Stimulated activated naive CD8-positive, alpha-beta T cell treated with anti-CD3 and anti-CD28 coated beads, Interleukin-15, amount 100 ng/mL, for 72 hours (primary cell): ENCODE data around the gene KPNA4.
A peak's percentile ranks its signal among the peaks of the same experiment; 100 is the strongest.
"Not testable (repeated sequence)": the region's sequence is repeated elsewhere in the genome, so short reads cannot be mapped to it uniquely, and the experiment has no call there.

Source experiments
- ATAC-seq: fragments of 150-1000 bp; cut with Tn5 transposase; 2 replicates; pipeline ENCODE4 v1.10.0; 2021; ENCODE audit warnings: mild to moderate bottlenecking, moderate library complexity
- DNase-seq, 2 donors: peaks; one replicate each; pipeline ENCODE4 v3.0.0; 2021 to 2022
- H3K27ac Mint-ChIP-seq, 2 donors: one replicate each; pipeline ENCODE4 v1.8.0; 2022; ENCODE audit warnings: mild to moderate bottlenecking in 2 of 2, mixed read lengths in 2 of 2, moderate library complexity in 2 of 2
- H3K27me3 Mint-ChIP-seq: one replicate; pipeline ENCODE4 v1.8.0; 2022; ENCODE audit warnings: mixed read lengths
- H3K4me1 Mint-ChIP-seq: one replicate; pipeline ENCODE4 v1.8.0; 2022; ENCODE audit warnings: mild to moderate bottlenecking, mixed read lengths
- H3K4me3 Mint-ChIP-seq, 2 donors: one replicate each; pipeline ENCODE4 v1.8.0; 2022; ENCODE audit warnings: mild to moderate bottlenecking in 2 of 2, mixed read lengths in 2 of 2, moderate library complexity in 1 of 2
- H3K9me3 Mint-ChIP-seq, 2 donors: one replicate each; pipeline ENCODE4 v1.8.0; 2022; ENCODE audit warnings: mixed read lengths in 2 of 2

KPNA4 gene

DNA sequence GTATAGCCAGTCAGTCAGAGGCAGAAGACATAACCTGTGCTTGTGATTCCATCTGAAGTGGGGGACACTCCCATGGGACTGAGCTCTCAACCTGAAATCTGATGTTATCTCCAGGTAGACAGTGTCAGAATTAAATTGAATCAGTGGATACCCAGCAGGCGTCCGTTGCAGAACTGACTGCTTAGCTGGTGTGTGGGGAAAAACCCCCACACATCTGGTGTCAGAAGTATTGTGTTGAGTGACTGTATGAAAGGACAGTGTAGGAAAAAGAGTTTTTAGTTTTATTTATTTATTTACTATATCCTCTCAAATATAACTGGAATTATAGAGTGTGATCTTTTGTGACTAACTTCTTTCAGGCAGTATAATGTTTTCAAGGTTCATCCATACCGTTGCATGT lies 10.4 kb downstream of the KPNA4 start:
- H3K4me1 Mint-ChIP-seq = peaks cover 33% of the 10 kb centered on the region
- no peak for DNase-seq
- no peak overlapping the region for H3K27ac Mint-ChIP-seq
- no peak overlapping the region for H3K4me3 Mint-ChIP-seq
- ATAC-seq = no peak
- H3K9me3 Mint-ChIP-seq = peaks cover 0 to 11% of the 10 kb centered on the region in 2 donors
- no peaks in the 10 kb centered on the region for H3K27me3 Mint-ChIP-seq

DNA sequence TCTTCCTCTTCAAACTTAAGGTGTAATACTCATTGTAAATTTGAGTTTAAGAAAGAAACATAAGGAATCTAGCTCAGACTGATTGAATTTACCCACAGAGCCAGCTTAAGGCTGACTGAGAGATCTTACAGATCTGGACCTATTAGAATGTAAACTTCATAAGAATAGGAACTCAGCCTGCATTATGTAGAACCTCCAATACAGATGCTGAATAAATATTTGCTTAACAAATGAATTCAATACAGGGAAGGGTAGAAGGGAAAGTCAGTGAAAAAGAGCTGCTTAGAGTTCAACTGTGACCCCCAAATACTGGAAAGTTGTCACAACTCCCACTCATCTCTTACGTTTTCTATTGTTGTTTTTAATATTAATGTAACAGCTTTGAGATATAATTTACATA lies 11.5 kb downstream of the KPNA4 start:
- no peak for DNase-seq
- Mint-ChIP-seq H3K9me3 (peaks cover 7 to 11% of the 10 kb centered on the region in 2 donors), H3K27me3 (no peaks in the 10 kb centered on the region), H3K4me3 (no peak overlapping the region), H3K4me1 (peaks cover 28% of the 10 kb centered on the region), H3K27ac (no peak overlapping the region)
- no peak for ATAC-seq

DNA sequence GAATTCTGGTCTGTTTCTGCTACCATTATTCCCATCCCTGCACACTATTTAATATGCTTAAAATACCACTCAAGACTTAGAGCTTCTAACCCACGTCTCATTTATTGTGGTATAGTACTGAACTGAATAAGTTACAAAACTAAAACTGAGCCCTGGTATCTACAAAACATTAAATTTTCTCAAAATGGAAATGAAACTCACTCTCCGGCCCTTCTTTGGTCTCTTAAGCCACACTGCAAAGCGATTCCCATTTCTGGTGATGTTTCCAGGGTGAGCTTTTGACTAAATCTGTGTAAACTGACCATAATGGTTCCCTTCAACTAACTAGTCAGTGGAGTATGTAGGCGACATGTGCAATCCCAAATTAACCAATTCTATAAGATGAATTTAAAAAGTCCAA lies 18.6 kb downstream of the KPNA4 start:
- no peak for ATAC-seq
- Mint-ChIP-seq H3K9me3 (peaks cover 8 to 11% of the 10 kb centered on the region in 2 donors), H3K4me3 (no peak overlapping the region), H3K27me3 (no peaks in the 10 kb centered on the region), H3K27ac (no peak overlapping the region), H3K4me1 (peaks cover 45% of the 10 kb centered on the region)
- no peak for DNase-seq

DNA sequence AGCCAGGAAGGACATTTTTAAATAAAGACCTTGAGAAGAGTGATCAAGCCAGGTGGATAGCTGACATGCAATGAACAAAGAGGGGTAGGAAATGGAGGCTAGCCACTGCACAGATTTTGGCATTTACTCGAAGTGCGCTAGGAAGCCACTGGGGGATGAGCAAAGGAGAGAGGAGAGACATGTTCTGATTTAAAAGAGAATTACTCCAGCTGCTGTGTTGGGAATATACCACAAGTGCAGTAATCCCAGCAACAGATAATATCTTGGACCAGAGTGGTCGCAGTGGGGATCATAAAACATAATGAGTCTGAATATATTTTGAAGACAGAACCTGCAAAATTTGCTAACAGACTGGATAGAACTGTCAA lies 19.9 kb downstream of the KPNA4 start:
- Mint-ChIP-seq H3K9me3 (peaks cover 0 to 8% of the 10 kb centered on the region in 2 donors), H3K27ac (no peak overlapping the region), H3K4me1 (peaks cover 48% of the 10 kb centered on the region), H3K4me3 (no peak overlapping the region), H3K27me3 (no peaks in the 10 kb centered on the region)
- ATAC-seq = no peak
- DNase-seq = no peak

DNA sequence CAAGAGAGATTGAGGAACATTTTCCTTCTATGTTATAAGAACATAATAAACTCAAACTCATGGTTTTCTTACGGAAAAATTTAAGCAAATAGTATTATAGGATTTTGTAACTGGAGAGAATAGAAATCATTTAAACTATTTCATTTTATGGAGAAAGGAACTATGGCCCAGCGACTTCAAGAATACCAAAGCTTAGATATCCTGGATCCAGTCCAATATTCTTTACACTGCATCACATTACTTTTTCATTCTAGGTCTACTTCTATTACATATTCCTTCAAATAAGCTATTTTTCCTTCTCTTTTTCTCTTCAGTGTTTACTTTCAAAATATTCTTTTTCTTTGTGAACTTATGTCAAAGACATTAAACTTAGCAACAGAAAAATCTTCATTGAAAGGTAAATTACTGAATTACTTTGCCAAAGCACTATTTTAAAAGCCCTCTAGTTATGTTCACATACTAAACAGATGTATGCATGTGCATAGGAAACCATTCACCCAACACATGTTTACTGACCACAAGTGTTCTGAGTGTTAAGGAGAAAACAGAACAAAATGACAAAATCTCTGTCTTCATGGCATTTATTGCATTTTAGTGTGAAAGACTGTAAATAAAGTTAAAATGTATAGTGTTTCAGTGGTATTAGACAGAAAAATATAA lies 20.4 kb downstream of the KPNA4 start:
- H3K4me3 Mint-ChIP-seq = no peak overlapping the region
- H3K27me3 Mint-ChIP-seq = no peaks in the 10 kb centered on the region
- peaks cover 0 to 8% of the 10 kb centered on the region in 2 donors for H3K9me3 Mint-ChIP-seq
- ATAC-seq (no peak), DNase-seq (no peak)
- H3K4me1 Mint-ChIP-seq = peaks cover 48% of the 10 kb centered on the region
- no peak overlapping the region for H3K27ac Mint-ChIP-seq

DNA sequence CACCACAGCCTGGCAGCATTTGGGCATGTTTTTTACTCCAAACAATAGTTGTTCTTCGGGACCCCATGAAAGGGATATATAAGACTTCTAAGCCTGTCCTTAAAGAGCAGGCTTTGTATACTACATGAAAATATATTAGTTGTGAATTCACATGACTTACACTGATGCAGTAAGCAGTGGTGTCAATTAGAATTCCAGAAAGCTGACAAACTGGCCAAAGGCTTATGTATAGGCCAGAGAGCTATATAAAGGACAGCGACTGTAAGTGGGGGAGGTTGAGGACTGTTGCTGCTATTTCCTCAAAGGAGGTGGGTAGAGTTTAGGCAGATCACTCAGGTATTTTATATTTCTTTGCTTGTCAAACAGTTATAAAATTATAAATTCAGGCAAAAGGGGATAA lies 24.8 kb downstream of the KPNA4 start:
- DNase-seq = no peak
- H3K9me3 Mint-ChIP-seq = no peaks in the 10 kb centered on the region
- no peak for ATAC-seq
- H3K27ac Mint-ChIP-seq = peak overlapping the region in 1 of 2 donors; percentile 53
- H3K4me1 Mint-ChIP-seq = peaks cover 32% of the 10 kb centered on the region
- no peaks in the 10 kb centered on the region for H3K27me3 Mint-ChIP-seq
- H3K4me3 Mint-ChIP-seq = no peak overlapping the region

DNA sequence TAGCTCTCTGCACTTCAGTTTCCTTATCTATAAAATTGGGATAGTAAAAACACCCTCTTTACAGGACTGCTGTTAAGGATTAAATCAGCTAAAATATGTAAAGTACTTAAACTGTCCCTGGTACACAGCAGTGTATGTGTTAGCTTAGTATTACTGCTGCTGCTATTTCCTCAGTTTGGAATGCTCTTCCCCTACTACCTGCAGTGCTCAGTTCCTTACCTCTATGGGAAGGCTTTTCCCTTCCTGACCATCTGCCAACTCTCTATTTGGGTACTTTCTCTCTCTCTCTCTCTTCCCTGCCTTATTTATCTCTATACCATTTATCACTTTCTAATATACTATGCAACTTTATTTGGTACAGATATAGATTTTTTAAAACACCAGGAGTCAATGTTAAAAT lies 26.5 kb downstream of the KPNA4 start:
- peak overlapping the region in 1 of 2 donors; percentile 20 for H3K27ac Mint-ChIP-seq
- H3K4me1 Mint-ChIP-seq = peaks cover 18% of the 10 kb centered on the region
- no peak for DNase-seq
- no peak for ATAC-seq
- H3K27me3 Mint-ChIP-seq = no peaks in the 10 kb centered on the region
- no peaks in the 10 kb centered on the region for H3K9me3 Mint-ChIP-seq
- no peak overlapping the region for H3K4me3 Mint-ChIP-seq

DNA sequence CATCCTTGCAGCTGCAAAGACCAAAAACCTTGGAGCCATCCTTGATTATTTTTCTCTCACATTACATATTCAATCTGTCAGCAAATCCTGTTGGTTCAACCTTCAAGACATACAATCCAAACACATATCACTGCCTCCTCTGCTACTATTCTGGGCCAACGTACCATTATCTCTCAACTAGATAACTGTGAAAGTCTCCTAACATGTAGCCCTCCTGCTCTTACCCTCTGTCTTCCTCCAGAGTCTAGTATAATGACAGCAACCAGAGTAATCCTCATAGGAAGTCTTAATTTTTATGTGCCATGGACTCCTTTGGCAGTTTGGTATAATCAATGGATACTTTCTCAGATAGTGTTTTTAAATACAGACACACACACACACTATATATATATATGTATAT lies 27.6 kb downstream of the KPNA4 start:
- Mint-ChIP-seq H3K27me3 (no peaks in the 10 kb centered on the region), H3K4me3 (no peak overlapping the region), H3K27ac (no peak overlapping the region), H3K9me3 (no peaks in the 10 kb centered on the region), H3K4me1 (peaks cover 16% of the 10 kb centered on the region)
- ATAC-seq = no peak
- DNase-seq = no peak

DNA sequence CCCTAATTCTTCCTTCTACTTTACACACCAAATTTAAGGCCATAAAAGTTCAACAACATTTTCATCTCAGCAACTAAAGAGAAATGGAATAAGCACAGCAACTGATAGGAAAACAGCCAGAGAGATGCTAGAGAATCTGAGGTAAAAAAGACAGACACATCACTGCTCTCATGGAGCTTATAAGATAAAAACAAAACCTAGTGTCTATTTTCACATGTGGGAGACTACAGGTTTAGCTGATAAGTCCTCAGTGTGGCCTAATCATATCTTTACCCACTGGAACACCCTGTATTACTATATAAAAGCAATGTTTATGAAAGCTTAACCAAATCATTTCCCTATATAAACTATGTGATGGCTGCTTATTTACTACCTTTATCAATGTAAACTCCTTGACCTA lies 33.0 kb downstream of the KPNA4 start:
- no peaks in the 10 kb centered on the region for H3K9me3 Mint-ChIP-seq
- no peak overlapping the region for H3K4me3 Mint-ChIP-seq
- ATAC-seq (no peak), DNase-seq (no peak)
- H3K4me1 Mint-ChIP-seq = no peaks in the 10 kb centered on the region
- peak overlapping the region in 1 of 2 donors; percentile 47 for H3K27ac Mint-ChIP-seq
- H3K27me3 Mint-ChIP-seq = no peaks in the 10 kb centered on the region

DNA sequence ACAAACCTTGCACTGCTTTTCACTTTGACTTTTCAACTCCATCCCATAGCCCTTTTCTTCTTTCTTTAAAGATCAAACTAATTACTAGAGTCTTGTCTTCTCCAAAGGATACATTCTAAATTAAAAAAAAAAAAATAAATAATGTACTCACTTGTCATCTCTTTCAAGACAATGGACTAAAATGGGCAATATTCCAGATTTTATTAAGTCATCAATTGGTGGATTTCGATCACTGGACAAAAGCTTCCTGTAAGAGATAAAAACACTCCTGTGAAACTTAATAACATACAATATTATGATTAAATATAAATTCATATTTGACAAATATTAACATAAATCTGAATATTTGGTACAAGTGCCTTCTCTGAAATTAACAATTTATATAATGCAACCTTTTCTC lies 34.1 kb downstream of the KPNA4 start:
- Mint-ChIP-seq H3K4me3 (no peak overlapping the region), H3K27ac (no peak overlapping the region), H3K4me1 (no peaks in the 10 kb centered on the region), H3K9me3 (no peaks in the 10 kb centered on the region), H3K27me3 (no peaks in the 10 kb centered on the region)
- DNase-seq (no peak), ATAC-seq (no peak)

DNA sequence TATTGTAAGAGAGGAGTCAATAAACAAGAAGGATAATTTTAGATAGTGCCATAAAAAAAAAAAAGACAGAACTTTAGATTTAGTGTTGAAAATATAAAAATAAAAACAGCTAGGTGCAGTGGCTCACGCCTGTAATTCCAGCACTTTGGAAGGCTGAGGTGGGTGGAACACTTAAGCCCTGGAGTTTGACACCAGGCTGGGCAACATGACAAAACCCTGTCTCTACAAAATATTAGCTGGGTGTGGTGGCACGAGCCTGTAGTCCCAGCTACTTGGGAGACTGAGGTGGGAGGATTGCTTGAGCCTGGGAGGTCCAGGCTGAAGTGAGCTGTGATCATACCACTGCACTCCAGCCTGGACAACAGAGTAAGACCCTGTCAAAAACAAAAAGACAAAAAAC lies 49.0 kb downstream of the KPNA4 start:
- H3K4me3 Mint-ChIP-seq, DNase-seq, H3K27me3 Mint-ChIP-seq, ATAC-seq, H3K27ac Mint-ChIP-seq, H3K9me3 Mint-ChIP-seq, H3K4me1 Mint-ChIP-seq: not testable (repeated sequence)

DNA sequence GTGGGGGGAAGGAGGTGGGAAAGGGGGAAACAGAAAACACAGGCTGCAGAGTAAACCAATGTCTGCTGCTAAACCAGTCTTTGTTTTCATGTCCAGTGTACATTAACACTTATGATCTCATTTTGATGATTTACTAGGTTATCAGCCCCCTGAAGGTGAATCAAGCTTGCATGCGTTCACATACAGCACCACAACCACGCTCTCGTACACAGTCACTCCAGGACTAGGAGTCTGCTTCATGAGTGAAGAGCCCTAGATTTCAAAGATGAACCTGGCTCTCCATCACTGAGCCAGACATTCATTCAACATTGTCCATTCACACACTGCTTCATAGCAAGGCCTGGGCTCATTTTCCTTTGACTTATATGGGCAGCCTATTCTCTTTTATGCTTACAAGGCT lies 64.0 kb downstream of the KPNA4 start:
- Mint-ChIP-seq H3K4me3 (no peak overlapping the region), H3K9me3 (no peaks in the 10 kb centered on the region), H3K27me3 (no peaks in the 10 kb centered on the region), H3K27ac (no peak overlapping the region), H3K4me1 (no peaks in the 10 kb centered on the region)
- DNase-seq = no peak
- no peak for ATAC-seq

DNA sequence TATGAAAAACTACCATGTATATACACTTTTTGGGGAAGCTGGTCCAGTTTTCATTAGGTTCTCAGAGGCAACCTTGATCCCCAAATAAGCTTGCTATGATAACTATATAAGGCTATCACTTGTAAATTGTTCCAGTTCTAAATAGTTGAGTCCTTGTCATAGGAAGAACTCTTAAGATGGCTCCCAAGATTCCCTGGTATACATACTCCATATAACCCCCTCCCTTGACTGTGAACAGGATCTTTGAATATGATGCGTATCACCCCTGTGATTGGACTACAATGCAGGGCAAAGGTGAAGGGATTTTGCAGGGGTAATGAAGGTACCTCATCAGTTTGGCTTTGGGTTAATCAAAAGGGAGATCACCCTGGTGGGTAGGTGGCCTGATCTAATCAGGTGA lies 67.2 kb downstream of the KPNA4 start:
- H3K27ac Mint-ChIP-seq = no peak overlapping the region
- no peaks in the 10 kb centered on the region for H3K4me1 Mint-ChIP-seq
- no peaks in the 10 kb centered on the region for H3K9me3 Mint-ChIP-seq
- H3K27me3 Mint-ChIP-seq = no peaks in the 10 kb centered on the region
- ATAC-seq (no peak), DNase-seq (no peak)
- no peak overlapping the region for H3K4me3 Mint-ChIP-seq

DNA sequence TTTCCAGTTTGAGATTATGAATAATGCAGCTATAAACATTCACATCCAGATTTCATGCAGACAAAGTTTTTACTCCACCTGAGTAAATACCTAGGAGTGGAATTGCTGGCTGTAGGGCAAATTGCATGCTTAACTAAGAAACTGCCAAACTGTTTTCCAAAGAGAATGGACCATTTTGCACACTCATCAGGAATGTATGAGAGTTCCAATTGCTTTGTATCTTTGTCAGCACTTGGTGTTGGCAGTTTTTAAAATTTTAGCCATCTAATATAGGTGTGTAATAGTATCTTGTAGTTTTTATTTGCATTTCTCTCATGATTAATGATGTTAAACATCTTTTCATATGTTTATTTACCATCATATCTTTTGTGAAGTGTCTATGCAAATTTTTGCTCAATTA lies 75.2 kb downstream of the KPNA4 start:
- H3K9me3 Mint-ChIP-seq = no peaks in the 10 kb centered on the region
- ATAC-seq = no peak

DNA sequence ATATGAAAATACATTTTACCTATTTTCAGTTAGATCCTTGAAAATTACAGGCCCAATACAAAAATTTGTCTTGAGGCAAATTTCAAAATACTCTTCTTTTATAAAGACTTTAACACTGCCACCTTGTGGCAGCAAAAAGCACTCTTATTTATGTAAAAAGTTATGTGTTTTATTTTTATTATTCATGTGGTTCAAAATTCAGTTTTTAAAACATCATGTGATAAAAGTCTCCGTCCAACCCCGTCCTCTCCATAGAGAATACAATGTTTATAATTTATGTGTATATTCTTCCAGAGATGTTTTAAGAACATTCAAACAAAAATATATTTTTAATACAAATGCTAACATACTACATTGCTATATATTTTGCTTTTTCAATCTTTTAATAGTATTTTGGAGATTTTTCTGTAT lies 78.9 kb downstream of the KPNA4 start:
- Mint-ChIP-seq H3K4me1 (no peaks in the 10 kb centered on the region), H3K9me3 (no peaks in the 10 kb centered on the region), H3K4me3 (no peak overlapping the region), H3K27me3 (no peaks in the 10 kb centered on the region), H3K27ac (no peak overlapping the region)
- ATAC-seq (no peak), DNase-seq (no peak)

More for the DNA sequence above, 75.2 kb downstream of the KPNA4 start:
- Mint-ChIP-seq H3K27me3 (no peaks in the 10 kb centered on the region), H3K27ac (no peak overlapping the region), H3K4me1 (no peaks in the 10 kb centered on the region), H3K4me3 (no peak overlapping the region)
- no peak for DNase-seq

DNA sequence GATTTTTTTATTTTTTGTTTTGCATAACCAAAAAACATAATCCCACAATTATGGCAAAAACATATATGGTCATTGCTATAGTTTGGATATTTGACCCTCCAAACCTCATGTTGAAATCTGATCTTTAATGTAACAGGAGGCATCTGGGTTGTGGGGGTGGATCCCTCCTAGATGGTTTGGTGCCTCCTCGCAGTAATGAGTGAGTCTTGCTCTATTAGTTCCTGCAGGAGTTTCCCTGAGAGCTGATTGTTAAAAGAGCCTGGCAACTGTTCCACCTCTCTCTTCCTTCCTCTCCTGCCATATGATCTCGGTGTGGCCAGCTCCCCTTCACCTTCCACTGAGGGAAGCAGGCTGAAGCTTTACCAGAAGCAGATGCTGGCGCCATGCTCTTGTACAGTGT lies 82.6 kb downstream of the KPNA4 start:
- Mint-ChIP-seq H3K27me3 (peaks cover 7% of the 10 kb centered on the region), H3K9me3 (no peaks in the 10 kb centered on the region), H3K4me1 (no peaks in the 10 kb centered on the region), H3K27ac (no peak overlapping the region), H3K4me3 (no peak overlapping the region)
- ATAC-seq (no peak), DNase-seq (no peak)

DNA sequence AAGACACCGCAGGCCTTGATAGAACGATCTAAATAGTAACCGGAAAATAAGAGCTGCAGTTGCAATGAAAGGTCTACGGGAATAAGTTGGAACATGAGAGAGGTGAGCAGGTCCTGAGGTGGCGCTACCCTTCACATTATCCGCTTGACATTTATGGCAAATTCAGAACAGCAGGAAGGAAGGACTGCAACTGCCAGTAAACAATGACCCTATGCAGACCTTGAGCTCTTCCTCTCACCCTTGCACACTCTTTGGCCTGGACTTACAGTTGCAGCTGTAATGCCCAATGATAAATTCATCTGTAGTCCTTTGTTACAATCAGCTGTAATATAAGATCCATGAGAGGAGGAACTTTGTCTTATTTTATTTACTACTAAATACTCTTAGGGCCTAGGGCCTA lies 83.5 kb downstream of the KPNA4 start:
- ATAC-seq = no peak
- DNase-seq = no peak
- Mint-ChIP-seq H3K4me1 (no peaks in the 10 kb centered on the region), H3K4me3 (no peak overlapping the region), H3K27me3 (peaks cover 15% of the 10 kb centered on the region), H3K9me3 (no peaks in the 10 kb centered on the region), H3K27ac (no peak overlapping the region)
